HCT116 (cell line): ENCODE data around the gene NT5C3B. TPM values are rescaled to one million over a fixed set of nuclear protein-coding genes. Genes with fewer than 3 reads are reported as not detected.

ENCODE experiments used
- ATAC-seq: fragments of 200-7000 bp; cut with Tn5 transposase; 2 replicates; pipeline ENCODE4 v1.9.1; 2020; ENCODE audit warnings: mild to moderate bottlenecking, moderate library complexity
- BruUV-seq: library from RNA; stranded (reverse); fragments of 400-500 nt; replicated peaks from 2 replicates; lab custom pipeline; 2021; lab: Mats Ljungman, UMichigan
- CTCF ChIA-PET: fragments of 300-600 bp; sonication (Branson Sonifier 250); formaldehyde crosslinking; loops from one replicate; lab custom pipeline; 2021; ENCODE audit warnings: antibody characterized with exemption; lab: Charles Lee
- POLR2A ChIA-PET: fragments of 300-600, 350-600 bp; sonication (Branson Sonifier 250); formaldehyde crosslinking; loops from one replicate; lab custom pipeline; 2021; ENCODE audit warnings: antibody characterized with exemption; lab: Charles Lee
- RAD21 ChIA-PET, 2 experiments: fragments of 300-600 bp; sonication (Branson Sonifier 250); formaldehyde crosslinking; loops; one replicate each; lab custom pipeline; 2023; ENCODE audit warnings: low total read pairs in 2 of 2; ENCODE audit not compliant: uncharacterized antibody in 2 of 2, unreplicated experiment in 2 of 2, low non-redundant PET in 1 of 2; lab: Charles Lee
- DNase-seq: peaks from one replicate; pipeline ENCODE4 v3.0.0-alpha.2; 2010; ENCODE audit warnings: low read depth, low spot score
- H2AFZ ChIP-seq: fragments of 200-600 bp; shearing (Covaris generic), sonication (generic); 2 replicates; pipeline ENCODE4 v1.6.1; 2017; ENCODE audit warnings: low read depth, mixed run types, mixed read lengths, antibody characterized with exemption, low read length; ENCODE audit not compliant: poor library complexity, severe bottlenecking
- H3K27ac ChIP-seq: 2 replicates; pipeline ENCODE4 v1.5.1; 2012; ENCODE audit warnings: low read depth, low read length
- H3K27me3 ChIP-seq: fragments of 200-600 bp; sonication (generic); 2 replicates; pipeline ENCODE4 v1.6.1; 2016; ENCODE audit warnings: mixed run types, low read length, mixed read lengths; ENCODE audit not compliant: insufficient read depth
- H3K36me3 ChIP-seq, 2 experiments: fragments of 200-500 bp in 1 of 2; fragments of 200-600 bp in 1 of 2; sonication (Bioruptor generic) in 1 of 2; sonication (generic) in 1 of 2; 2 replicates each; pipeline versions ENCODE4 v1.5.1 to v1.6.1; 2014 to 2016; ENCODE audit warnings: low read length in 2 of 2, inconsistent platforms in 1 of 2, mixed read lengths in 1 of 2, mixed run types in 1 of 2; ENCODE audit not compliant: insufficient read depth in 2 of 2, control insufficient read depth in 1 of 2
- H3K4me1 ChIP-seq, 2 experiments: fragments of 200-600 bp in 1 of 2; sonication (generic) in 1 of 2; 2 replicates each; pipeline versions ENCODE4 v1.5.1 to v1.6.1; 2012 to 2017; ENCODE audit warnings: low read length in 2 of 2, inconsistent platforms in 1 of 2, mild to moderate bottlenecking in 1 of 2, mixed read lengths in 1 of 2, mixed run types in 1 of 2, moderate library complexity in 1 of 2; ENCODE audit not compliant: insufficient read depth in 2 of 2, control insufficient read depth in 1 of 2
- H3K4me2 ChIP-seq: fragments of 200-600 bp; sonication (generic); 2 replicates; pipeline ENCODE4 v1.6.1; 2017; ENCODE audit warnings: mixed run types, low read length, mixed read lengths
- H3K4me3 ChIP-seq, 2 experiments: fragments of 200-600 bp in 1 of 2; sonication (generic) in 1 of 2; replicated peaks in 1 of 2; 2 replicates each; pipeline ENCODE4 v1.5.1; 2011 to 2016; ENCODE audit warnings: low read length in 2 of 2, control low read depth in 1 of 2, low read depth in 1 of 2, mild to moderate bottlenecking in 1 of 2, mixed read lengths in 1 of 2, mixed run types in 1 of 2
- H3K79me2 ChIP-seq: fragments of 200-600 bp; sonication (generic); 2 replicates; pipeline ENCODE4 v1.6.1; 2017; ENCODE audit warnings: mild to moderate bottlenecking, mixed run types, low read length, moderate library complexity, mixed read lengths; ENCODE audit not compliant: insufficient read depth
- H3K9ac ChIP-seq: fragments of 200-600 bp; sonication (generic); 2 replicates; pipeline ENCODE4 v1.6.1; 2016; ENCODE audit warnings: low read length, mixed read lengths
- H3K9me2 ChIP-seq: fragments of 200-600 bp; sonication (generic), shearing (Covaris generic); 2 replicates; pipeline ENCODE4 v1.6.1; 2017; ENCODE audit warnings: mixed run types, mild to moderate bottlenecking, moderate library complexity; ENCODE audit not compliant: insufficient read depth
- H3K9me3 ChIP-seq, 2 experiments: fragments of 200-500 bp in 1 of 2; fragments of 200-600 bp in 1 of 2; sonication (Bioruptor generic) in 1 of 2; sonication (generic) in 1 of 2; 2 replicates each; pipeline ENCODE4 v1.6.1; 2014 to 2017; ENCODE audit warnings: low read length in 2 of 2, mixed read lengths in 2 of 2, inconsistent platforms in 1 of 2, low read depth in 1 of 2, mild to moderate bottlenecking in 1 of 2, mixed run types in 1 of 2, moderate library complexity in 1 of 2; ENCODE audit not compliant: control insufficient read depth in 1 of 2, insufficient read depth in 1 of 2
- H4K20me1 ChIP-seq: fragments of 200-600 bp; sonication (generic), shearing (Covaris generic); 2 replicates; pipeline ENCODE4 v1.6.1; 2017; ENCODE audit warnings: mixed run types, mild to moderate bottlenecking, moderate library complexity; ENCODE audit not compliant: insufficient read depth
- CBX3 ChIP-seq: IDR thresholded peaks from 2 replicates; pipeline ENCODE4 v1.6.1; 2012; ENCODE audit warnings: low read depth
- EGR1 ChIP-seq: IDR thresholded peaks from 2 replicates; pipeline ENCODE4 v1.6.1; 2012; ENCODE audit warnings: low read depth
- ELF1 ChIP-seq: IDR thresholded peaks from 2 replicates; pipeline ENCODE4 v1.6.1; 2012; ENCODE audit warnings: low read depth, borderline replicate concordance
- EZH2phosphoT487 ChIP-seq: fragments of 200-600 bp; IDR thresholded peaks from 2 replicates; pipeline ENCODE4 v1.6.1; 2018; ENCODE audit warnings: antibody characterized with exemption, borderline replicate concordance
- FOSL1 ChIP-seq: IDR thresholded peaks from 2 replicates; pipeline ENCODE4 v1.6.1; 2012; ENCODE audit warnings: low read depth
- JUND ChIP-seq: IDR thresholded peaks from 2 replicates; pipeline ENCODE4 v1.6.1; 2012
- POLR2A ChIP-seq: IDR thresholded peaks from 2 replicates; pipeline ENCODE4 v1.7.0; 2011; ENCODE audit warnings: borderline replicate concordance; ENCODE audit not compliant: insufficient read depth, insufficient read length; ENCODE audit errors: extremely low read depth
- POLR2AphosphoS5 ChIP-seq: IDR thresholded peaks from 2 replicates; pipeline ENCODE4 v1.6.1; 2011; ENCODE audit warnings: mild to moderate bottlenecking, low read depth, low read length, moderate library complexity
- SIN3A ChIP-seq: IDR thresholded peaks from 2 replicates; pipeline ENCODE4 v1.6.1; 2012; ENCODE audit warnings: low read depth
- SP1 ChIP-seq: IDR thresholded peaks from 2 replicates; pipeline ENCODE4 v1.6.1; 2012; ENCODE audit warnings: low read depth
- TCF7L2 ChIP-seq: IDR thresholded peaks from 2 replicates; pipeline ENCODE4 v1.7.0; 2011; ENCODE audit warnings: borderline replicate concordance, inconsistent platforms; ENCODE audit not compliant: insufficient read depth, insufficient read length; ENCODE audit errors: extremely low read depth
- ZNF274 ChIP-seq: fragments of 200-500 bp; sonication (Bioruptor generic); IDR thresholded peaks from 2 replicates; pipeline ENCODE4 v1.6.1; 2014; ENCODE audit warnings: mild to moderate bottlenecking, low read depth, low read length, inconsistent platforms
- intact Hi-C: fragments of 100-400 bp; cut with micrococcal nuclease; formaldehyde crosslinking; loops from 2 replicates; pipeline ENCODE4 v1.10.0; 2022
- total RNA-seq: library from RNA; stranded (reverse); gene quantifications from one replicate; pipeline ENCODE4 v1.2.1, GENCODE V29; 2021; ENCODE audit not compliant: unreplicated experiment
- TF ChIP-seq, protein P1 (sequence below): IDR thresholded peaks from 2 replicates; pipeline ENCODE4 v1.6.1; 2012; ENCODE audit warnings: low read depth
- TF ChIP-seq, protein P2 (sequence below), 3 experiments: fragments of 200-600 bp in 1 of 3; sonication (generic) in 1 of 3; IDR thresholded peaks in 2 of 3; conservative IDR thresholded peaks in 1 of 3; 2 replicates each; pipeline ENCODE4 v1.5.1; 2012 to 2017; ENCODE audit warnings: low read depth in 2 of 3, low read length in 2 of 3, antibody characterized with exemption in 1 of 3, borderline replicate concordance in 1 of 3, control low read depth in 1 of 3, mild to moderate bottlenecking in 1 of 3, mixed read lengths in 1 of 3, mixed run types in 1 of 3, moderate library complexity in 1 of 3; ENCODE audit not compliant: insufficient read depth in 1 of 3

NT5C3B gene
- total RNA-seq, 1 experiment from 2014 or later = 110 TPM

GRCh38 chr17:41803049-41804020 is 32.7 kb downstream of the NT5C3B start:
- ChIA-PET RAD21 (interaction anchor here in 1 of 2 experiments (1.1 kb wide), 1 partner anchor 65 kb away, joined by 4 read pairs; no protein-coding TSS in a partner anchor), POLR2A (no interaction called here), CTCF (interaction anchor here (0.7 to 7.4 kb wide), 3 partner anchors 18 to 66 kb away, joined by 3 to 109 read pairs (median 32); partner anchors contain the start of gene JUP)
- Histone ChIP-seq H3K9me2 (no peaks in the 10 kb centered on the region), H3K79me2 (no peaks in the 10 kb centered on the region), H3K4me3 (no peak overlapping the region), H3K27ac (no peak overlapping the region), H4K20me1 (no peaks in the 10 kb centered on the region), H2AFZ (no peak overlapping the region), H3K4me2 (no peak overlapping the region), H3K27me3 (no peaks in the 10 kb centered on the region), H3K36me3 (no peaks in the 10 kb centered on the region), H3K4me1 (peaks cover 26 to 37% of the 10 kb centered on the region in 2 experiments), H3K9ac (no peak overlapping the region), H3K9me3 (no peaks in the 10 kb centered on the region)
- no peak for TF ChIP-seq EZH2phosphoT487
- TF ChIP-seq TCF7L2 = no peak
- no peak for TF ChIP-seq JUND
- TF ChIP-seq, protein P1, sequence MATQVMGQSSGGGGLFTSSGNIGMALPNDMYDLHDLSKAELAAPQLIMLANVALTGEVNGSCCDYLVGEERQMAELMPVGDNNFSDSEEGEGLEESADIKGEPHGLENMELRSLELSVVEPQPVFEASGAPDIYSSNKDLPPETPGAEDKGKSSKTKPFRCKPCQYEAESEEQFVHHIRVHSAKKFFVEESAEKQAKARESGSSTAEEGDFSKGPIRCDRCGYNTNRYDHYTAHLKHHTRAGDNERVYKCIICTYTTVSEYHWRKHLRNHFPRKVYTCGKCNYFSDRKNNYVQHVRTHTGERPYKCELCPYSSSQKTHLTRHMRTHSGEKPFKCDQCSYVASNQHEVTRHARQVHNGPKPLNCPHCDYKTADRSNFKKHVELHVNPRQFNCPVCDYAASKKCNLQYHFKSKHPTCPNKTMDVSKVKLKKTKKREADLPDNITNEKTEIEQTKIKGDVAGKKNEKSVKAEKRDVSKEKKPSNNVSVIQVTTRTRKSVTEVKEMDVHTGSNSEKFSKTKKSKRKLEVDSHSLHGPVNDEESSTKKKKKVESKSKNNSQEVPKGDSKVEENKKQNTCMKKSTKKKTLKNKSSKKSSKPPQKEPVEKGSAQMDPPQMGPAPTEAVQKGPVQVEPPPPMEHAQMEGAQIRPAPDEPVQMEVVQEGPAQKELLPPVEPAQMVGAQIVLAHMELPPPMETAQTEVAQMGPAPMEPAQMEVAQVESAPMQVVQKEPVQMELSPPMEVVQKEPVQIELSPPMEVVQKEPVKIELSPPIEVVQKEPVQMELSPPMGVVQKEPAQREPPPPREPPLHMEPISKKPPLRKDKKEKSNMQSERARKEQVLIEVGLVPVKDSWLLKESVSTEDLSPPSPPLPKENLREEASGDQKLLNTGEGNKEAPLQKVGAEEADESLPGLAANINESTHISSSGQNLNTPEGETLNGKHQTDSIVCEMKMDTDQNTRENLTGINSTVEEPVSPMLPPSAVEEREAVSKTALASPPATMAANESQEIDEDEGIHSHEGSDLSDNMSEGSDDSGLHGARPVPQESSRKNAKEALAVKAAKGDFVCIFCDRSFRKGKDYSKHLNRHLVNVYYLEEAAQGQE = no peak
- no peak for TF ChIP-seq ZNF274
- TF ChIP-seq SIN3A = no peak
- no peak for TF ChIP-seq ELF1
- TF ChIP-seq EGR1 = no peak
- no peak for TF ChIP-seq FOSL1
- TF ChIP-seq POLR2AphosphoS5 = no peak
- TF ChIP-seq SP1 = no peak
- no peak for TF ChIP-seq POLR2A
- TF ChIP-seq, protein P2, sequence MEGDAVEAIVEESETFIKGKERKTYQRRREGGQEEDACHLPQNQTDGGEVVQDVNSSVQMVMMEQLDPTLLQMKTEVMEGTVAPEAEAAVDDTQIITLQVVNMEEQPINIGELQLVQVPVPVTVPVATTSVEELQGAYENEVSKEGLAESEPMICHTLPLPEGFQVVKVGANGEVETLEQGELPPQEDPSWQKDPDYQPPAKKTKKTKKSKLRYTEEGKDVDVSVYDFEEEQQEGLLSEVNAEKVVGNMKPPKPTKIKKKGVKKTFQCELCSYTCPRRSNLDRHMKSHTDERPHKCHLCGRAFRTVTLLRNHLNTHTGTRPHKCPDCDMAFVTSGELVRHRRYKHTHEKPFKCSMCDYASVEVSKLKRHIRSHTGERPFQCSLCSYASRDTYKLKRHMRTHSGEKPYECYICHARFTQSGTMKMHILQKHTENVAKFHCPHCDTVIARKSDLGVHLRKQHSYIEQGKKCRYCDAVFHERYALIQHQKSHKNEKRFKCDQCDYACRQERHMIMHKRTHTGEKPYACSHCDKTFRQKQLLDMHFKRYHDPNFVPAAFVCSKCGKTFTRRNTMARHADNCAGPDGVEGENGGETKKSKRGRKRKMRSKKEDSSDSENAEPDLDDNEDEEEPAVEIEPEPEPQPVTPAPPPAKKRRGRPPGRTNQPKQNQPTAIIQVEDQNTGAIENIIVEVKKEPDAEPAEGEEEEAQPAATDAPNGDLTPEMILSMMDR (IDR thresholded peaks at IDR 0.05 in 2 of 3, conservative IDR thresholded peaks at IDR 0.05 in 1 of 3; ENCODE audit: borderline replicate concordance in 1 of 3, insufficient read depth in 1 of 3, low read depth in 2 of 3, low read length in 2 of 3) = no peak
- TF ChIP-seq CBX3 = no peak
- intact Hi-C loops = no loop called here
- no peak for ATAC-seq
- BruUV-seq = no TSS peak
- no peak for DNase-seq
